G401 (cell line): Measurements from ENCODE around the gene OPN5. TPM values are rescaled to one million over a fixed set of nuclear protein-coding genes. Genes with fewer than 3 reads are reported as not detected.

Experiments used
- DNase-seq: peaks from one replicate; pipeline ENCODE4 v3.0.0-alpha.2; 2015; ENCODE audit warnings: low spot score
- in situ Hi-C: cut with HindIII; loops from 2 replicates; pipeline ENCODE4 v1.10.0; 2016; ENCODE audit warnings: low sequenced_read_pairs, mixed read lengths
- total RNA-seq: library from RNA; depleted of rRNA; stranded (reverse); fragments of >200 nt; shearing (Covaris generic); gene quantifications from 2 replicates; pipeline ENCODE4 v1.2.3, GENCODE V29; 2014

Gene OPN5
- total RNA-seq, 1 experiment from 2014 or later, result not detected

- in situ Hi-C loops, result no loop called here
- DNase-seq, result no peak
These were observed 3.4 kb downstream of the OPN5 start for GRCh38 chr6:47785182-47785581.

GRCh38 chr6:47787620-47788497 lies 6.0 kb downstream of the OPN5 start:
- in situ Hi-C loops, result no loop called here
- DNase-seq, result peak; percentile 78

- in situ Hi-C loops, result no loop called here
These were observed 6.7 kb downstream of the OPN5 start for GRCh38 chr6:47788498-47788884.

GRCh38 chr6:47789553-47789952 lies 7.7 kb downstream of the OPN5 start:
- no peak for DNase-seq
- in situ Hi-C loops, result no loop called here

More at GRCh38 chr6:47788498-47788884, 6.7 kb downstream of the OPN5 start:
- DNase-seq, result no peak

GRCh38 chr6:47792216-47792733 lies 10.4 kb downstream of the OPN5 start:
- DNase-seq, result no peak
- in situ Hi-C loops, result loop anchor here (10.0 kb wide), 1 partner anchor 153 kb away; no protein-coding TSS in a partner anchor

DNA sequence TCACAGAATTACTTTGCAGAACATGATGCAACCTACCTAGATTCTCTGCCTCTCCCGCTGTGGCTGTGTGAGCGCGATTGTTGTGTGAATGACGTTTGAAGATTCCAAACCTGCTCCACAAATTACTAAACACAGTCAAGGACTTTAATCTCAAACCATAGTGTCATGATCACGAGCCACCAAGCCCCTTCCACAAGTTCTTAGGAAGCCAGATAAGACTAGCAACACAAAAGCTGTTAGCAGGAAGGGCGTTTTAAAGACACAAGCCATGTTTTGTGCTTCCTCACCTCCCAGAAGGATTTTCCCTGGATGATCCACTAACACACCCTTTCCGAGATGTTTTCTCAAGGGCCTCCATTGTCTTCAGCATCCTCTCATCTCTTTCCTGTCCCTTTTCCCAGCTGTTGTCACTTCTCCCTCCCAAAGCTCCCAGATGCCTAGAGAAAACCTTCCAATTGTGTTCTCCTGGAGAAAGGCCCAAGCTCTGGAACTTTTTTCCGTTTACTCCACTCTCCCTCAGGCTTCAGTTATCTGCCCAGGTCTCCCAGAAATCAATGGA lies 12.8 kb downstream of the OPN5 start:
- no peak for DNase-seq
- in situ Hi-C loops, result loop anchor here (10.0 kb wide), 1 partner anchor 150 kb away; no protein-coding TSS in a partner anchor

DNA sequence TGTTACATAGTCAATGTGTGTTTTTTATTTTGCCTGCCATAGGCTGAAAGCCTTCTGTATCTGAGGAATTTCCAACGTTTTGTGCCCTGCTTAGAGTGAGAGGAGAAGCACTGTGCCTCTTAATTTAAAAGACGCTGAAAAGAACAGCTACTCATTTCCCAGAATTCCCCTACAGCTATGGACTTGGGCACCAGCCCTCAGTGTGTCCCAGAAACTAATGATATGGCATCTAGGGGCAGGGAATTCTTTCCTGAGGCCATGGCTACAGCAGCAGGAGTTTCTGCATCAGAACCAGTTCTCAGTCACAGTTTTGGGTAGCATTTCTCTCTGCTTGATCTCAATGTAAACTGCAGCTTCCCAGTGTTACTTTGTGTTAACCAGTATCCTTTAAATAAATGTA lies 20.2 kb downstream of the OPN5 start:
- in situ Hi-C loops, result no loop called here
- DNase-seq, result peak; percentile 18

- in situ Hi-C loops, result no loop called here
- DNase-seq, result no peak
These were observed 23.0 kb downstream of the OPN5 start for GRCh38 chr6:47804821-47805220.

- in situ Hi-C loops, result no loop called here
- no peak for DNase-seq
These were observed 28.0 kb downstream of the OPN5 start for GRCh38 chr6:47809873-47810272.

GRCh38 chr6:47810885-47811284 lies 29.1 kb downstream of the OPN5 start:
- no peak for DNase-seq
- in situ Hi-C loops, result no loop called here

GRCh38 chr6:47811443-47811842 lies 29.6 kb downstream of the OPN5 start:
- in situ Hi-C loops, result no loop called here
- no peak for DNase-seq

DNA sequence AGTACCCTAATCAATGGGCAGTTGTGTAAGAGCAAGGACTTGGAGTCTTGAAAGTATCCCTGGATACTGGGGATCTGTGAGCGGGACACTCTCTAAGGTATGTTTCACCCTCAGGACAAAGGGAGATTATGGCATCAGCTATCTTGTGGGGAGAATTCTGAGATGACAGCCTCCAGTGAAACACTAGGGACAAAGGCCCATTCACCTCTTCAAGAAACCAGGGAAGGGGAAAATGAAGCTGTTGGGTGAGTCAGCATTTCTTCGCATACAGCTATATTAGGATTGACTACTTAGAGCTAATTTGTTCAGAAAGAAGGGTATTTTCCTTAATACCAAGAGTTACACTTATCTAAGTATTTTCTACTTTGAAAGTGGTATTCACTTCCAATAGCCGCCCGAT lies 35.9 kb downstream of the OPN5 start:
- no peak for DNase-seq
- in situ Hi-C loops, result no loop called here

GRCh38 chr6:47819461-47819860 lies 37.6 kb downstream of the OPN5 start:
- DNase-seq, result no peak
- in situ Hi-C loops, result no loop called here

DNA sequence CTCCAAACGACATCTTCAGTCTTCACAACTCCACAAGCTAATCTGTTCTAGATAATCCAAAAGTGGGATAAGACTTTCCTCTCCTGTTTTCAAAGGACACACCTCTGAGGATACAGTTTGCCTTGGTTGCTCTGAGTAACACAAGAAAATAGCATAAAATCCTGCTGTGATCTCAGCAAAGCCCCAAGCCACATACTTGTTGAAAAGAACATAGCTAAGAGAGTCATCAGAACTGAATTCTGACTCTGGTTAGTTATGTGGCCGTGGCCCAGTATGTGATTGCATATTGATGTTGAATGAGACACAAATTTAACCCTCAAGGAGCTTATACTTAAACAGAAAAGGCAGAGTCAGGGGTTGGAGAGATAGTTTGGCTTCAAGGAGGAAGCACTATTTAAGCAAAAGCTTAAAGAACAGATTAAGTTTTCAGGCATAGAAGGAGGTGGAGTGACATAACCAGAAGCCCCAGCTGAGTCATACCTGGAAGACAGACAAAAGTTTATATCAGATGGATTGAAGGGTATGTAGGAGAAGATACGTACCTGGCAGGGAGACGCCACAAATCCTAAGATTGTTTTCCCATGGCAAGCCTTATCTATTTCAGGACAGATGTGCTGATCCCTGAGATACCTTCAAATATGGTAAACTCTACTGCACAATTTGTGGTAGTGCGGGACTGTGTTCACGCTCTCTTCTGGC lies 41.2 kb downstream of the OPN5 start:
- DNase-seq, result no peak
- in situ Hi-C loops, result no loop called here

- no peak for DNase-seq
- in situ Hi-C loops, result no loop called here
These were observed 50.7 kb downstream of the OPN5 start for GRCh38 chr6:47832386-47833100.

DNA sequence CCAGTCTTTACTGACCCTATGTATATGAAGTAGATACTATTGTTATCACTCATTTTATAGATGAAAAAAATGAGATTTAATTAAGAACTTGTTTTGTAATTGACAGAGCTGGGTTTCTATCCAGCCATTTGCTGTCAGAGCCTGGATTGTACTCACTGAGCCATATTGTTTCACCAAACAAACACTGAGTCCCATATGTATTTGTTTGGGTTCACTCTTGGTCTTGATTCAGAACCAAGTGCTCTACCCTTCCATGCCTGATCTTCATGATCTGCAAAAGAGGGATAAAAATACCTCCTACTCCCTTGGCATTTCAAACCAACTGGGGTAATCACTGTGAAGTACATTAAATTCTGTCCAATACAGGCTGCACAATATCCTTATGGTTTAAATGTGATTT lies 52.4 kb downstream of the OPN5 start:
- no peak for DNase-seq
- in situ Hi-C loops, result no loop called here

DNA sequence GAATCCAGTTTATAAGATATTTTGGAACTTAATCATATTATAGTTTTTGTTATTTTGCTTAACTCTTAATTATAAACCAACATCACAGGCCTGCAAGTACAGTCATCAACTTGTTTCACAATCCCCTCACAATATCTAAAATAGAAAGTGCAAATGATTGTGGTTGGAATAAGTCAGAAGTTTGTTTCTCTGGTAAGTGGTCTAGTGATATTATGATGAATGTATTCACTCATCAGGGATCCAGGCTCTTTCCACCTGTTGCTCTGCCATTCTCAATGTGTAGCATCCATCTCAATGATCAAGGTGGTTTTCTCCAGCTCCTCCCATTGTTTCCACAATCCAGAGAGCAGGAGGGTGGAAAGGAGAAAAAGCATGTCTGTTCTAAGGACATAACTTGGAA lies 54.2 kb downstream of the OPN5 start:
- no peak for DNase-seq
- in situ Hi-C loops, result no loop called here

DNA sequence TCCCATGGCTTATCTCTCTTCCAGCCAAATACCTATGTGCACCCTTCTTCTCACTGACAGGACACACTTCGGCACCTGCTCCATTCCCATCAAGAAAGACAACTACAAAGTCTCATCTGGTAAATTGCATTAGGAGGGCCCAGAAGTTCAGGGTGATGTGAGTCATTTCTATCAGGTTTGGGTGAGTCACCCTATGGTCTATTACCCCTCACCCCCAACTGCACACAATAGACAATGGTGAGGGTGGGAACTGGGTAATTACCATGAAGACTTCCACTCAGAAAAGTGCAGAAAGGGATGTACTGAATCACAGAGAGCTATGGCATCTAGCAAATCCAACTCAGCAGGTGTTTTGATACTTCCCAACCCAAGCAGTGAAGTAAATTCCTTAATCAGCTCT lies 54.8 kb downstream of the OPN5 start:
- in situ Hi-C loops, result no loop called here
- no peak for DNase-seq

DNA sequence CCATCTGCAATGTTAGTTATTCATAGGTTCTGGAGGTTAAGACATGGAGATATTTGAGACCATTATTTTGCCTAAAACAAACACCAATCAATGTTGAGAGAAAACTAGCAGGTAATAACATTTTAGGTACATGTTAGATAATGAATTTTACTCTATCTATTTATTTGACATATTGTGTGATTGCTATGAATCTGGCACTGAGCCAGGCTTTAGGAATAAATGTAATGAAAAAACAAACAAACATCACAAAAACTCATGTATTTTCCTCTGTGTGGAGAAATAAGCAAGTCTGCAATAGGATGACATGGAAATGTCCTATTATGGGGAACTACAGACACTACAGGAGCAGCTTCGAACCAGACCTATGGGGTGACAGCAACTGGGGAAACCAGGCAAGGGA lies 57.8 kb downstream of the OPN5 start:
- no peak for DNase-seq
- in situ Hi-C loops, result no loop called here
